Smooth muscle cell (in vitro differentiated cells): Measurements from ENCODE around the gene LHX2. TPM values are rescaled to one million over a fixed set of nuclear protein-coding genes. Genes with fewer than 3 reads are reported as not detected.

Source experiments
- DNase-seq: peaks from one replicate; lab custom pipeline; 2025; ENCODE audit not compliant: unreplicated experiment; lab: John Stamatoyannopoulos, UW
- H2AFZ ChIP-seq: fragments of 200-600 bp; sonication (generic); 2 replicates; pipeline ENCODE4 v1.6.0; 2016; ENCODE audit warnings: antibody characterized with exemption, low read depth, mild to moderate bottlenecking
- H3F3A ChIP-seq: fragments of 200-600 bp; sonication (generic); 2 replicates; pipeline ENCODE4 v1.6.0; 2017; ENCODE audit warnings: antibody characterized with exemption, low read depth
- H3K27ac ChIP-seq: fragments of 200-600 bp; sonication (generic); 2 replicates; pipeline ENCODE4 v1.5.1; 2016; ENCODE audit warnings: low read depth, mild to moderate bottlenecking
- H3K27me3 ChIP-seq: fragments of 200-600 bp; sonication (generic); 2 replicates; pipeline ENCODE4 v1.6.1; 2016; ENCODE audit warnings: low read depth, mild to moderate bottlenecking
- H3K36me3 ChIP-seq: fragments of 200-600 bp; sonication (generic); 2 replicates; pipeline ENCODE4 v1.5.1; 2016; ENCODE audit warnings: low read depth
- H3K4me1 ChIP-seq: fragments of 200-600 bp; sonication (generic); 2 replicates; pipeline ENCODE4 v1.5.1; 2016; ENCODE audit warnings: low read depth
- H3K4me2 ChIP-seq: fragments of 200-600 bp; sonication (generic); 2 replicates; pipeline ENCODE4 v1.6.0; 2016; ENCODE audit warnings: mild to moderate bottlenecking
- H3K4me3 ChIP-seq: fragments of 200-600 bp; sonication (generic); 2 replicates; pipeline ENCODE4 v1.5.1; 2016; ENCODE audit warnings: mild to moderate bottlenecking
- H3K79me2 ChIP-seq: fragments of 200-600 bp; sonication (generic); 2 replicates; pipeline ENCODE4 v1.6.0; 2016; ENCODE audit warnings: low read depth, mild to moderate bottlenecking
- H3K9ac ChIP-seq: fragments of 200-600 bp; sonication (generic); 2 replicates; pipeline ENCODE4 v1.6.0; 2016; ENCODE audit warnings: low read depth
- H3K9me3 ChIP-seq: fragments of 200-600 bp; sonication (generic); replicated peaks from 2 replicates; pipeline ENCODE4 v1.5.1; 2016; ENCODE audit warnings: low read depth
- H4K20me1 ChIP-seq: fragments of 200-600 bp; sonication (generic); 2 replicates; pipeline ENCODE4 v1.6.0; 2016; ENCODE audit warnings: low read depth
- CTCF ChIP-seq: fragments of 200-600 bp; sonication (generic); IDR thresholded peaks from 2 replicates; pipeline ENCODE4 v1.5.1; 2017; ENCODE audit warnings: borderline replicate concordance, mild to moderate bottlenecking, antibody characterized with exemption; ENCODE audit not compliant: insufficient read depth, poor library complexity, severe bottlenecking
- WGBS: methylation state at CpG from one replicate; pipeline ENCODE4 v1.1.7; 2016; ENCODE audit warnings: low lambda C conversion rate; 5-methylcytosine and 5-hydroxymethylcytosine counted together
- polyA plus RNA-seq: library from polyadenylated mRNA; unstranded; fragments of >200 nt; fragmentation: Nextera tagmentation; extraction: Ambion mirVana; gene quantifications from 2 replicates; pipeline ENCODE4 v1.2.1, GENCODE V29; 2016
- total RNA-seq: library from RNA; depleted of rRNA; stranded (reverse); fragments of >200 nt; gene quantifications from 2 replicates; pipeline ENCODE4 v1.2.3, GENCODE V29; 2014

LHX2 gene
- total and polyA plus RNA-seq, 2 experiments from 2014 or later: not detected

DNA sequence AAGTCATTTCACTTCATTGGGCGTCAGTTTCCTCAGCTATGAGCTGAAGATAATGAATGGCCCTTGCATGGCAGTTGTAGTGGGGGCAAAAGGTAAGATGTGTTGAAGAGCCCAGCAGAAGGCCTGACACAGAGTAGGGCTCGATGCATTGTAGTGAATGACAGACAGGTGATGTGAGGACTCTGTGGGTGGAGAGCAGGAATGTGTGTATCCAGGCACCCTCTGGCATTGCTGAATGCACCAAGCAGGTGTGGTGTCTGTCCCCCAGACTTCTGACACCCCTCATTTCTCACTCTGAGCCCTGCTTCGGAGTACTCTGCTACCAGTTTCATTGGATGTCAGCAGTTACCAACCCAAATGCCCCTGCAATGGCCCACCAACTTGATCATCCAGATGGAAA, 22.4 kb downstream of the LHX2 start:
- no peak overlapping the region for H2AFZ ChIP-seq

DNA sequence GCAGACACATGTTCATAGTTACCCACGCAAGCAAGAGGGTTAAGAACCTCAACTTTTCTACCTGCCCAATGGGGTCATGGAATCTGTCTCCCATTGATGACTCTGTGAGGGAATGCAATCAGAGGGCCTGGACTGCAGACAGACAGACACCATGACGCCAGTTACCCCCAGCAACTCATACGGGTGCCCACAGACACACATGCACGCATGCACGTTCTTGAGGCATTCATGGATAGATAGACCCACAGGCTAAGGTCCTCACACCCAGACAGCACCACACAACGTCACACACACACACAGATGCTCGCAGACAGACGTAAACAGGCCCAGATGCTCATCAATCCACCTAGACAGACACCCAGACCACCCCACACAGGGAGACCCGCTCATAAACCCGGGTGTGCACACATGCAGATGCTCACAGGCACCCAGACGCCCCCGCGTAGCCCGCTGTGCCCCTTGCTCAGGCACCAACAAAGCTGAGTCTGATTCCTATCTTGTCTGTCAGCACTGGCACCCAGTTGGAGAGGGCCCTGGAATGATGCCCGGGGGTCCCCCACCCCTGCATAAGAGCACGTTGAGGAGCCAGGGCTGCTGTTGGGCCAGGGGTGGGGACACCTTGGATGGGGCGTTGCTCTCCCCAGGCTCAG, 23.6 kb downstream of the LHX2 start:
- H3F3A ChIP-seq: no peaks in the 10 kb centered on the region
- H3K36me3 ChIP-seq: no peaks in the 10 kb centered on the region
- H3K27ac ChIP-seq: no peak overlapping the region
- no peak overlapping the region for H3K9ac ChIP-seq
- no peak for TF ChIP-seq CTCF
- no peaks in the 10 kb centered on the region for H3K9me3 ChIP-seq
- no peak for DNase-seq
- no peak overlapping the region for H3K4me3 ChIP-seq
- no peak overlapping the region for H2AFZ ChIP-seq
- WGBS: 88% methylated on average over 17 of the region's 17 CpGs
- no peak overlapping the region for H3K4me2 ChIP-seq
- H4K20me1 ChIP-seq: no peaks in the 10 kb centered on the region
- peaks cover 48% of the 10 kb centered on the region for H3K27me3 ChIP-seq
- no peaks in the 10 kb centered on the region for H3K4me1 ChIP-seq
- H3K79me2 ChIP-seq: no peaks in the 10 kb centered on the region

More for the DNA sequence above, 22.4 kb downstream of the LHX2 start:
- no peak for DNase-seq
- WGBS: 95% methylated on average over 3 of the region's 3 CpGs
- Histone ChIP-seq H3K79me2 (no peaks in the 10 kb centered on the region), H3K27ac (no peak overlapping the region), H3K9ac (no peak overlapping the region), H3F3A (no peaks in the 10 kb centered on the region), H4K20me1 (no peaks in the 10 kb centered on the region), H3K36me3 (no peaks in the 10 kb centered on the region), H3K4me3 (no peak overlapping the region), H3K9me3 (no peaks in the 10 kb centered on the region), H3K4me1 (no peaks in the 10 kb centered on the region), H3K4me2 (no peak overlapping the region), H3K27me3 (peaks cover 51% of the 10 kb centered on the region)
- TF ChIP-seq CTCF: no peak

DNA sequence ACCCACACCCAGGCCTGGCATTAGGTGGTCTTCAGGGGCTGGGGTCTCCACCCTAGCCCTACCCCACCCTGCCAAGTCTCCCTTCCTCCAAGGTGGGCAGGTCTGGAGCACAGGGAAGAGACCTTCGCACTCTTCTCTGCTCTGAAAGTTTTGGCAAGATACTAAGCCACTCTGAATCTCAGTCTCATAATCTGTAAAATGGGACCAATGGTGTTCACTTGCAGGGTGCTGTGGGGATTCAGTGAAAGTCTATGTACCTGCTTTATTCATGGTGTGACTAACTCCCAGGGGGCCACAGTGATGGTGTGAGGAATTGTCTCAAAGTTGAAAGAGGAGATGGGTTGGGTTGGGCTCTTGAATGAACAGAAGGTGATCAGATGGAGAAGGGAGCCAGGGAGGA, 25.0 kb downstream of the LHX2 start:
- H3K27me3 ChIP-seq: peaks cover 52% of the 10 kb centered on the region
- H3K27ac ChIP-seq: no peak overlapping the region
- no peak overlapping the region for H3K4me2 ChIP-seq
- no peak overlapping the region for H3K4me3 ChIP-seq
- H2AFZ ChIP-seq: no peak overlapping the region
- no peak for DNase-seq
- H3K79me2 ChIP-seq: no peaks in the 10 kb centered on the region
- H4K20me1 ChIP-seq: no peaks in the 10 kb centered on the region
- H3K9me3 ChIP-seq: no peaks in the 10 kb centered on the region
- 80% methylated on average over 1 of the region's 1 CpG for WGBS
- H3K4me1 ChIP-seq: peaks cover 5% of the 10 kb centered on the region
- TF ChIP-seq CTCF: no peak
- no peak overlapping the region for H3K9ac ChIP-seq
- no peaks in the 10 kb centered on the region for H3K36me3 ChIP-seq
- no peaks in the 10 kb centered on the region for H3F3A ChIP-seq

- no peak for DNase-seq
- H3K36me3 ChIP-seq: no peaks in the 10 kb centered on the region
- no peak overlapping the region for H2AFZ ChIP-seq
- H3K9ac ChIP-seq: no peak overlapping the region
- peaks cover 5% of the 10 kb centered on the region for H3K4me1 ChIP-seq
- TF ChIP-seq CTCF: no peak
- no peak overlapping the region for H3K27ac ChIP-seq
- no peak overlapping the region for H3K4me3 ChIP-seq
- no peaks in the 10 kb centered on the region for H4K20me1 ChIP-seq
- H3F3A ChIP-seq: no peaks in the 10 kb centered on the region
- H3K27me3 ChIP-seq: peaks cover 45% of the 10 kb centered on the region
- WGBS: 49% methylated on average over 6 of the region's 6 CpGs
- H3K4me2 ChIP-seq: no peak overlapping the region
- H3K9me3 ChIP-seq: no peaks in the 10 kb centered on the region
- no peaks in the 10 kb centered on the region for H3K79me2 ChIP-seq
Observed at GRCh38 chr9:124037790-124038189, 26.2 kb downstream of the LHX2 start.
